SH-SY5Y (cell line): Measurements from ENCODE around the gene GALNT12.

Experiments used
- GATA2 ChIP-seq: IDR thresholded peaks from 2 replicates; pipeline ENCODE4 v1.6.1; 2011; ENCODE audit warnings: mild to moderate bottlenecking, low read depth, low read length
- GATA3 ChIP-seq: IDR thresholded peaks from 2 replicates; pipeline ENCODE4 v1.6.1; 2011; ENCODE audit warnings: low read depth, mild to moderate bottlenecking, low read length, moderate library complexity

DNA sequence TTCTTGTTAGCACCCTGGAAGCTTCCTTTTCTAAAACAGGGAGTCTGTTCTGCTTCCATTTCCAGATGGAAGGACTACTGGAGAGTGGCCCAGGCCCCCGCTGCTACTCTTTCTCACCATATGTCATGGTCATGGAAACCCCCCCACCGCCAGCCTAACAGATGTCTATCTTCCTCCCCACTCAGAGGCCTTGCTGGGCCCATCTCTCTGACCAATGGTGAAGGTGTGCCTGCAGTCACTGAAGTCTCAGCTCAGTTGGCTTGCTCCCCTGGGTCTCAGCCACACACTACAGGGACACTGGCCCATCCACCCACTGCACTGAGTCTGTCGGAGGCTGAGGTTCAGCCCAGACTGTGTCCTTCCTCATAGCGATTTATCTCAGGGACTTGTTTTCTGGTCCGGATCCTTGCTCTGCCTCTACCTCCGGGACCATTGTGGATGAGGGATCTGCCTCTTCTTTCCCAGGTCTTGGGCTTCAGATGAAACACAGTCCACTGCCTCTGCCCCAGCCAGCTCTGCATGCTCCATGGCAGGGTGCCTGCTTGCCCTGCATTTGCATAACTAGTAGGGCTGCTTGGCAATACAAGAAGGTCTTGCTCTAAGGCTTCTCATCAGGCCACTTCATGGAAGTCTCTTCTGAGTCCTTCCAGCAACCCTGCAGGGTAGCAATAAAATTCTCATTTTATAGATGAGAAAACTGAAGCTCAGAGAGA, 30.8 kb downstream of the GALNT12 start:
- TF ChIP-seq GATA3: no peak
- no peak for TF ChIP-seq GATA2
